ENCODE measurements around the gene CLIP2. TPM values are rescaled to one million over a fixed set of nuclear protein-coding genes. Genes with fewer than 3 reads are reported as not detected.
"Not testable (repeated sequence)": the region's sequence is repeated elsewhere in the genome, so short reads cannot be mapped to it uniquely, and the experiment has no call there.

The CLIP2 gene
- total RNA-seq, 2 donors from 2014 or later = 50.7 to 52.9 TPM

DNA sequence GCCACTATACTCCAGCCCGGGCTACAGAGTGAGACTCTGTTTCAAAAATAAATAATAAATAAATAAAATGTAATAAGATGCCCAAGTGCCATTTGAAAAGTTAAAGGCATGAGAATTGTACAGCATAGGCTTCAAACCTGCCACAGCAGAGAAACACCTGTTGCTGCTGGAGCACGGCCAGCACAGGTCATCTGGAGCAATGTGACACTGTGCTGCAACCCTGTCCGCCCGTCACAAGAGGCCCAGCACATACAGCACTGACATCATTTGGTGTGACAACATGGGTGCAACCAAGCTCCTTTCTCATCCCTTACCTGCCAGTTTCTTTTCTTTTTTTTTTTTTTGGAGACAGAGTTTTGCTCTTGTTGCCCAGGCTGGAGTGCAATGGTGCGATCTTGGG is 36.3 kb upstream of the CLIP2 start:
- H3K9me3 ChIP-seq = no peaks in the 10 kb centered on the region
- no peak overlapping the region for H3K4me3 ChIP-seq
- no peak for ATAC-seq (ENCODE audit: insufficient number of reproducible peaks, low FRiP score, low read depth)
- DNase-seq (ENCODE audit: low spot score) = no peak
- no peaks in the 10 kb centered on the region for H3K27me3 ChIP-seq (replicated peaks; ENCODE audit: insufficient read depth)
- no peak overlapping the region for H3K27ac ChIP-seq
- H3K4me1 ChIP-seq (ENCODE audit: control insufficient read depth in 1 of 2, low read depth in 2 of 2) = peaks cover 25 to 36% of the 10 kb centered on the region in 2 donors
- TF ChIP-seq, protein P1, sequence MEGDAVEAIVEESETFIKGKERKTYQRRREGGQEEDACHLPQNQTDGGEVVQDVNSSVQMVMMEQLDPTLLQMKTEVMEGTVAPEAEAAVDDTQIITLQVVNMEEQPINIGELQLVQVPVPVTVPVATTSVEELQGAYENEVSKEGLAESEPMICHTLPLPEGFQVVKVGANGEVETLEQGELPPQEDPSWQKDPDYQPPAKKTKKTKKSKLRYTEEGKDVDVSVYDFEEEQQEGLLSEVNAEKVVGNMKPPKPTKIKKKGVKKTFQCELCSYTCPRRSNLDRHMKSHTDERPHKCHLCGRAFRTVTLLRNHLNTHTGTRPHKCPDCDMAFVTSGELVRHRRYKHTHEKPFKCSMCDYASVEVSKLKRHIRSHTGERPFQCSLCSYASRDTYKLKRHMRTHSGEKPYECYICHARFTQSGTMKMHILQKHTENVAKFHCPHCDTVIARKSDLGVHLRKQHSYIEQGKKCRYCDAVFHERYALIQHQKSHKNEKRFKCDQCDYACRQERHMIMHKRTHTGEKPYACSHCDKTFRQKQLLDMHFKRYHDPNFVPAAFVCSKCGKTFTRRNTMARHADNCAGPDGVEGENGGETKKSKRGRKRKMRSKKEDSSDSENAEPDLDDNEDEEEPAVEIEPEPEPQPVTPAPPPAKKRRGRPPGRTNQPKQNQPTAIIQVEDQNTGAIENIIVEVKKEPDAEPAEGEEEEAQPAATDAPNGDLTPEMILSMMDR (IDR thresholded peaks at IDR 0.05) = no peak
- peaks cover 23% of the 10 kb centered on the region for H3K36me3 ChIP-seq

DNA sequence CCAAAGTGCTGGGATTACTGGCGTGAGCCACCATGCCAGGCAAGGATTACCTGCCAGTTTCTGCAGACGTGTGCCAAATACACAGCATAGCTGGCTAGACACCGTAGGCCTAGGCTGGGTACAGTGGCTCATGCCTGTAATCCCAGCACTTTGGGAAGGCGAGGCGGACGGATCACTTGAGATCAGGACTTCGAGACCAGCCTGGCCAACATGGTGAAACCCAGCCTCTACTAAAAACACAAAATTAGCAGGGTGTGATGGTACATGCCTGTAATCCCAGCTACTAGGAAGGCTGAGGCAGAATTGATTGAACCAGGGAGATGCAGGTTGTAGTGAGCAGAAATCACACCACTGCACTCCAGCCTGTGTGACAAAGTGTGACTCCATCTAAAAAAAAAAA is 35.9 kb upstream of the CLIP2 start:
- no peak overlapping the region for H3K27ac ChIP-seq
- no peaks in the 10 kb centered on the region for H3K9me3 ChIP-seq
- TF ChIP-seq, protein P1 (IDR thresholded peaks at IDR 0.05) = no peak
- H3K36me3 ChIP-seq = peaks cover 23% of the 10 kb centered on the region
- ATAC-seq (ENCODE audit: insufficient number of reproducible peaks, low FRiP score, low read depth) (no peak), DNase-seq (ENCODE audit: low spot score) (no peak)
- H3K27me3 ChIP-seq (replicated peaks; ENCODE audit: insufficient read depth) = no peaks in the 10 kb centered on the region
- H3K4me1 ChIP-seq (ENCODE audit: control insufficient read depth in 1 of 2, low read depth in 2 of 2) = peaks cover 25 to 36% of the 10 kb centered on the region in 2 donors
- peak overlapping the region; percentile 75 for H3K4me3 ChIP-seq

- no peak for DNase-seq (ENCODE audit: low spot score)
- peaks cover 25 to 36% of the 10 kb centered on the region in 2 donors for H3K4me1 ChIP-seq (ENCODE audit: control insufficient read depth in 1 of 2, low read depth in 2 of 2)
- H3K27ac ChIP-seq = peak overlapping the region; percentile 85 to 91
- peaks cover 20% of the 10 kb centered on the region for H3K36me3 ChIP-seq
- H3K27me3 ChIP-seq (replicated peaks; ENCODE audit: insufficient read depth) = no peaks in the 10 kb centered on the region
- TF ChIP-seq, protein P1 (IDR thresholded peaks at IDR 0.05) = no peak
- peak overlapping the region; percentile 75 for H3K4me3 ChIP-seq
- no peaks in the 10 kb centered on the region for H3K9me3 ChIP-seq
- no peak for ATAC-seq (ENCODE audit: insufficient number of reproducible peaks, low FRiP score, low read depth)
These were observed 35.4 kb upstream of the CLIP2 start for GRCh38 chr7:74253835-74254128.

GRCh38 chr7:74254129-74254857 is 34.9 kb upstream of the CLIP2 start, which contains the start of gene RFC2:
Gene RFC2 (minus strand): TSS chr7:74254399. CDS start chr7:74254383, 16 bp downstream.
- peak within 1 kb of the TSS; percentile 75 for H3K4me3 ChIP-seq
- peak within 1 kb of the TSS; percentile 85 to 91 for H3K27ac ChIP-seq
- TF ChIP-seq, protein P1 (IDR thresholded peaks at IDR 0.05) = peak; percentile 56
- ATAC-seq (ENCODE audit: insufficient number of reproducible peaks, low FRiP score, low read depth) (peak; percentile 84), DNase-seq (ENCODE audit: low spot score) (peak; percentile 83)
- no peaks in the 10 kb centered on the region for H3K27me3 ChIP-seq (replicated peaks; ENCODE audit: insufficient read depth)
- peaks cover 16% of the 10 kb centered on the region for H3K36me3 ChIP-seq
- H3K4me1 ChIP-seq (ENCODE audit: control insufficient read depth in 1 of 2, low read depth in 2 of 2) = peaks cover 25 to 36% of the 10 kb centered on the region in 2 donors
- H3K9me3 ChIP-seq = no peaks in the 10 kb centered on the region

DNA sequence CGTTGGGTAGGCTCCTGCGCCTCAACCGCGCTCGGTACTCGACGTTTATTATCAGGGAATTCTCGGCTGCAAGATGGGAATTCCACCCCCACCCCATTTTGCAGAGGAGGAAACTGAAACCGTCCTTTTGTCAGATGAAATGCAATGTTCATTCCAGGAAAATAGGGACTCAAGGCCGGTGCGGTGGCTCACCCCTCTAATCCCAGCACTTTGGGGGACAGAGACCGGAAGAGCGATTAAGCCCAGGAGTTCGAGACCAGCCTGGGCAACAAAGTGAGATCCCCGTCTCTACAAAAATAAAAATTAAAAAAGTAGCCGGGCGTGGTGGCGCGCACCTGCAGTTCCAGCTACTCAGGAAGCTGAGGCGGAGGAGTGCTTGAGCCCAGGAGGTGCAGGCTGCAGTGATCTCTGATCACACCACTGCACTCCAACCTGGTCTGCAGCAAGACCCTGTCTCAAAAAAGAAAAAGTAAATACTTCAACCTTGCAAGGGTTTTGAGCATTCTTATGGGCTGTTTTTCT is 34.3 kb upstream of the CLIP2 start:
- DNase-seq (ENCODE audit: low spot score) = no peak
- Histone ChIP-seq H3K27ac (peak overlapping the region; percentile 85 to 91), H3K9me3 (no peaks in the 10 kb centered on the region), H3K4me3 (peak overlapping the region; percentile 75), H3K36me3 (peaks cover 10% of the 10 kb centered on the region), H3K4me1 (ENCODE audit: control insufficient read depth in 1 of 2, low read depth in 2 of 2) (peaks cover 25 to 36% of the 10 kb centered on the region in 2 donors), H3K27me3 (replicated peaks; ENCODE audit: insufficient read depth) (no peaks in the 10 kb centered on the region)
- TF ChIP-seq, protein P1 (IDR thresholded peaks at IDR 0.05) = no peak
- no peak for ATAC-seq (ENCODE audit: insufficient number of reproducible peaks, low FRiP score, low read depth)

DNA sequence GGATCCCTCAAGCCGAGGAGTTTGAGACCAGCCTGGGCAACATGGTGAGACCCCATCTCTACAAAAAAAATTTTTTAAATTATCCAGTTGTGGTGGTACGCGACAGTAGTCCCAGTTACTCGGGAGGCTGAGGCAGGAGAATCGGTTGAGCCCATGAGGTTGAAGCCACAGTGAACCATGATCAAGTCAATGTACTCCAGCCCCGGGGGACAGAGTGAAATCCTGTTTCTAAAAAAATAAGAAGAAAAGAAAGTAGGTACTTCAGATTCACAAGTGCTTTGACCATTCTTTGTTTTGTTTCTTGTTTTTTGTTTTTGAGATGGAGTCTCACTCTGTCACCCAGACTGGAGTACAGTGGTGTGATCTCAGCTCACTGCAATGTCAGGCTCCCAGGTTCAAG is 33.7 kb upstream of the CLIP2 start:
- not testable (repeated sequence) for H3K36me3 ChIP-seq; H3K9me3 ChIP-seq; H3K27me3 ChIP-seq (replicated peaks; ENCODE audit: insufficient read depth); ATAC-seq (ENCODE audit: insufficient number of reproducible peaks, low FRiP score, low read depth); DNase-seq (ENCODE audit: low spot score)
- Histone ChIP-seq H3K4me1 (ENCODE audit: control insufficient read depth in 1 of 2, low read depth in 2 of 2) (peaks cover 25 to 36% of the 10 kb centered on the region in 2 donors), H3K27ac (peak overlapping the region; percentile 85 to 91), H3K4me3 (peak overlapping the region; percentile 75)

Data from thoracic aorta (tissue), 2 donors.